NCI-H128 (cell line): ENCODE results near the gene CEP112.

Source experiments
- DNase-seq: peaks from one replicate; lab custom pipeline; 2025; ENCODE audit not compliant: unreplicated experiment; lab: John Stamatoyannopoulos, UW

CEP112 gene

GRCh38 chr17:65936013-65936412, 255.9 kb downstream of the CEP112 start:
- no peak for DNase-seq

DNA sequence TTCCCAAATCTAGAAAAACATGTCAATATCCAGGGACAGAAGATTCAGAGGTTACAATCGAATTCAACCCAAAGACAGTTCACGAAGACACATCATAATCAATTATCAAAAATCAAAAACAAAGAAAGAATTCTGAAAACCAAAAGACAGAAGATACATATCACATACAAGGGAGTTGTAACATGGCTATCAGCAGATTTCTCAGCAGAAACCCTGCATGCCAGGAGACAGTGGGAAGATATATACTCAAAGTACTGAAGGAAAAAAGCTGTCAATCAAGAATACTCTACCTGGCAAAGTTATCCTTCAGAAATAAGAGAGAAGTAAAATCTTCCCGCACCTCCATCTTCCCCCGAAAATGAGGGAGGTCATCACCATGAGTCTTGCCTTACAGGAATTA, 258.6 kb downstream of the CEP112 start:
- no peak for DNase-seq

GRCh38 chr17:65931246-65932149, 260.4 kb downstream of the CEP112 start:
- DNase-seq: no peak

GRCh38 chr17:65930140-65930730, 261.7 kb downstream of the CEP112 start:
- DNase-seq: no peak

- DNase-seq: no peak
Measured at GRCh38 chr17:65926599-65926998, 265.3 kb downstream of the CEP112 start.

DNA sequence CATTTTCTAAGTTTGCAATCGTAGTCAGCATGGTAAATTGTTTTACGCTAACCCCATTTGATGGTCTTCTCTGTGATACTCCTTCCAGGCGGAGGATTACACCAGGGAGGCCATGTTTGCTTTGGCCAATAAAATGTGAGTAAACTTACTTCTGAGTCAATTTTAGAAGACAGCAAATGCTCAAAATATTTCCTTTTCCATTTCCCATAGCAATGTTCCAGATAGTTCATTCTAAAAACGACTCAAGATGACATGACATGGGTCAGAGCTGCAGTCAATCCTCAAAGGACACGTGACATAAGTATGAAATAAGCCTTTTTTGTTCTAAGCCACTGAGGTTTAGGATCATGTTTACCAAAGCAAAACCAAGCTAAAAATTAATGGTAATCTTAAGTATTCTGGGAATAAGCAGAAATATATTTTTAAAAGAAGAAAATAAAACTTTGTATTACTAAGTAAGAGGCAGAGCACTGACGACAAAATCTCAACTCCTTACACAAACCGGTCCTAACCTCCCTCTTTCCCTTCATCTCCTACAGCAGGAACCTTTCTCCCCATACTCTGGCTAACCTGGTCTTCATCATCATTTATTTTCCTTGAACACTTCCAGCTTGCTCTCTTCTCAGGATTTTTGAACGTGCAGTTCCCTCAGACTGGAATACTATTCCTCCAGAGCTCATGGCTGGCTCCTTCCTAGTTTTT, 266.2 kb downstream of the CEP112 start:
- DNase-seq: no peak

- no peak for DNase-seq
Measured at GRCh38 chr17:65920996-65921395, 270.9 kb downstream of the CEP112 start.

GRCh38 chr17:65918916-65919315, 273.0 kb downstream of the CEP112 start:
- no peak for DNase-seq

DNA sequence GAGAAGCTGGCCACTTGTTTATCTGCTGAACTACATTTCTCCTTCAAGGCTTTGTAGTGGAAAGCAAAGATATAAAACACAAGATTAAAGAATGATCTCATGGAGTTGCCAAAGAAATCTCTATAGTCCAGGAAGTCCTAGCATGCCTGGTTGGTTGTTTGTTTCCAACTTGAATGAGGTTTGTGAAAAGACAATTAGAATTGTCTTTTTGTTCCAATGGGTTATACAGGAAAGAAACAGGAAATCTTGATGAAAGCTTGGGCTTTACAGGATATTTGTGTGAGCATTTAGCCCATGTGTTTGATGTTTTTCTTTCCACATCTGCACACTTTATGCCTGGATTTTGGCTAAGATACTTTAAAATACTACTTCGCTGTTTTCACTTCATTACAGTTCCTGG, 273.4 kb downstream of the CEP112 start:
- DNase-seq: no peak

DNA sequence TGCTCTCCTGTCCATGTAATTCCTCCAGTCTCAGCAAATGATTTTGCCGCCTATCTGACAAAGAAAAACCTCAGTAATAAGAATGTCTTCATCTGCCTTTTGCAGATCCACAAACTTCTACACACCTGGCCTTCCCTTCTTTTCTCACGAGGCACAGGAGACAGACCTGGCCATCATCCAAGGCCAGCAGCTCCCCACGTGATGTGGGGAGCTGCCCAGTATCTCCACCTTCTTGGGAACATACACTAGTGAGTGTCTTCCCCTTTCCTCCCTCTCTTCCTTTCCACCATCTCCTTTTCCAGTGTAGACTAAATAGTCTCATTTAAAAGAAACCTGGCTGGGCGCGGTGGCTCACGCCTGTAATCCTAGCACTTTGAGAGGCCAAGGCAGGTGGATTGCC, 274.4 kb downstream of the CEP112 start:
- no peak for DNase-seq

GRCh38 chr17:65916425-65916824, 275.5 kb downstream of the CEP112 start:
- DNase-seq: no peak

DNA sequence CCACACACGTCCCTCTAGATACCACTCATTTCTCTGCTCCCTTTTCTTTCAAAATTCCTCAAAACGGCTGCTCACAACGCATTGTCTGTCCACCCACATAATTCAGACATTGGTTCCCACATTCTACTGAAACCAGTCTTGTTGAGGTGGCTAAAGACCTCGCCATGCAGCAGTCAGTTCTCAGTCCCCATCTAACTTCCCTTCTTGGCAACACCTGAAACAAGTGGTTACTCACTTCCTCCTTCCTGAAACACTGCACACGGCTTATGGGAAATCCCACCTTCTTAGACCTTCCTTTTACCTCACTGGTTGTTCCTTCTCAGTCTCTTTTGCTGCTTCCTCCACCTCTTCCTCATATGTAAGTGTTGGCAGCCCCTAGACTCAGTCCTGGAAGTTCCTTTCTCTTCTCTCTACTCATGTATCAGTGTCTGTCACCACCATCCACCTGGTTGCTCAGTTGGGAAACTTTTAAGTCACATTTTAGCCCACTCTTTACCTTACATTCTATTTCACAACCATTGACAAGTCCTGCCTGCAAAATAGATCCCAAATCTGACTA, 277.1 kb downstream of the CEP112 start:
- no peak for DNase-seq

GRCh38 chr17:65913326-65913850, 278.5 kb downstream of the CEP112 start:
- no peak for DNase-seq

DNA sequence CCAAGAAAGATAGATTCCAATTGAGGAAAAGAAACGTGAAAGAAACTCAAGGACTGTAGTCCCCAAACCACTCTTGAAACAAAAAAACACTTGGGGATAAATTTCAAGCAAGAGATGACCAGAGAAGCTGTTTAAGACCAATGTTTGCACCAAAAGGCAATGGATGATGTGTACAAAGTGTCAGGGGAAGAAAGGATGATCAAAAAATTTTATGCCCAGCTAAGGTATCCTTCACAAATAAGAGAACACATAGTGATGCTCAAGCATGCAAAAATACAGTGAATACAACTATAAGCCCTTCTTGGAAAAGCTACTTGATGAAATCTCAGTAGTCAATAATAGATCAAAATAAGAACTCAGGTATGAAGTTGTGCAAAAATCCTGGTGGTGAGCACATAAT, 281.1 kb downstream of the CEP112 start:
- DNase-seq: no peak

GRCh38 chr17:65902831-65903522, 289.0 kb downstream of the CEP112 start:
- no peak for DNase-seq

DNA sequence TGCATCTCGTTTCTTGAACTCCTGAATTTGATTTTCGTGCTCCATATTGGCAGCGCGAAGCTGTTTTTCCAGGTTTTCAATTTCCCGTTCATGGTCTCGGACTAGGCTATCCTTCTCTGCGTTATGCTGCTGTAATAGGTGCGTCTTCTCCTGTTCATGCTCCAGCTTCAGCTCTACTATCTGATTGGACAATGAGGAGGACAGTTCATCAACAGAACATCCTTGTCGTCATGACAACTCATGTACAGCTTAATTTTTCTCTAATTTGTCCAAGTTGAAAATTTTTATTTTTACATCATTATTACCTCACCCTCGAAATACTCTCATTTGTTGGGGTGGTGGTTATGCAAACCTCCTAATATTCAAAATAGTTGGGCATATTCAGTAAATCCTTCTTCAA, 289.8 kb downstream of the CEP112 start:
- no peak for DNase-seq

DNA sequence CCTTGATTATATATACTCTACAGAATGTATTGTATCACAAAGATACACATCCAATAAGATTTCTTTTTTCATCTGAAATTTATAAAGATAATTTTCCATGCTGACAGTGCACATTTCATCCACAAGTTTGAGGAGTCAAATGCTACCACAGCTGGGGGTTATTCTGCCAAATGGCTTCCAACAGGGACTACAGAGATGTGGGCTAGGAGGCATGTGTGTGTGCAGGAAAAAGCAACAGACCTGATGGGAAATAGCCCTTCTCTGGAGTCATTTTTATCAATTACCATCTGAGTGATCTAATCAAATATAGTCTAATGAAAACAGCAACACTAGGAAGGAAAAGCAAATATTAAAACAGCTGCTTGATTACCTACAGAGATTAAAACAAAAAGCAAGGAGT, 290.5 kb downstream of the CEP112 start:
- DNase-seq: no peak

DNA sequence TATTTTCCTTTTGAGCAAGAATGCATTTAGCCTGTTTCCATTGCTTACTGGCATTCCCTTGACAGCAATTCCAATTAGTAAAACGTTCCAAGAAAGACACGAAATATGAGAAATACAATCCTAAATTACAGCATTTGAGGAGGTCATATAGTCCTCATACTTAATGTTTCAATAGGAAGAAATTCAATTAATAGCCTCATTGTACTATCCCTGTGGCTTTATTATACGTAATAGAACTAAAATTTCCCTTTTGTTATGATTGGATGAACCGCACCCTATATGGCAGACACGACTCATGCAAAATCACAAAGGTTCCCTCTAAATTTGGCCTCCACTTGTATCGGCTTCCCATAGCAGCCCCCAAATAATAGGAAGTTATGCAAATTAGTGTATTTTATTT, 291.7 kb downstream of the CEP112 start:
- DNase-seq: no peak

- no peak for DNase-seq
Measured at GRCh38 chr17:65898651-65899050, 293.3 kb downstream of the CEP112 start.

- no peak for DNase-seq
Measured at GRCh38 chr17:65896889-65897288, 295.0 kb downstream of the CEP112 start.

GRCh38 chr17:65895969-65896368, 296.0 kb downstream of the CEP112 start:
- no peak for DNase-seq
